Right hindlimb (tissue), 1 donor: ENCODE results near the gene HLCS.
A peak's percentile ranks its signal among the peaks of the same experiment; 100 is the strongest.

Source experiments
- DNase-seq: peaks from one replicate; pipeline ENCODE4 v3.0.0-alpha.2; 2018

HLCS gene

DNA sequence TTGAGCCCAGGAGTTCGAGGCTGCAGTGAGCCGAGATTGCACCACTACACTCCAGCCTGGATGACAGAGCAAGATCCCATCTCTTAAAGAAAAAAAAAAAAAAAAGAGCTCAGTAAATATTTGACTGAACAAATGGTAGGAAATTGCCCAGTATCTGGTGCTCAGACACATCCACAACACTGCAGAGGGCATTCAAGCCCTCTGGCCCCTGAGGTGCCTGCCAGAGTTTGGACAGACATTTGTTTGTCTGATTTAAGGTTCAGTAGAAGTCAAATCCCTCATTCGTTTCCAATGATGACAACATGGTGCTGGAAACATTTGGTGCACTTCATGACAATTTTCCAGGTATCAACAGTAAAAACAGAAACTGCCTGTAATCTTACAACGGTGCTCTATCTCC, 86.6 kb downstream of the HLCS start:
- no peak for DNase-seq

- DNase-seq = no peak
Observed at GRCh38 chr21:36877741-36878140, 88.7 kb downstream of the HLCS start.

- DNase-seq = no peak
Observed at GRCh38 chr21:36874665-36875064, 91.8 kb downstream of the HLCS start.

GRCh38 chr21:36873513-36873912, 93.0 kb downstream of the HLCS start:
- DNase-seq = no peak

DNA sequence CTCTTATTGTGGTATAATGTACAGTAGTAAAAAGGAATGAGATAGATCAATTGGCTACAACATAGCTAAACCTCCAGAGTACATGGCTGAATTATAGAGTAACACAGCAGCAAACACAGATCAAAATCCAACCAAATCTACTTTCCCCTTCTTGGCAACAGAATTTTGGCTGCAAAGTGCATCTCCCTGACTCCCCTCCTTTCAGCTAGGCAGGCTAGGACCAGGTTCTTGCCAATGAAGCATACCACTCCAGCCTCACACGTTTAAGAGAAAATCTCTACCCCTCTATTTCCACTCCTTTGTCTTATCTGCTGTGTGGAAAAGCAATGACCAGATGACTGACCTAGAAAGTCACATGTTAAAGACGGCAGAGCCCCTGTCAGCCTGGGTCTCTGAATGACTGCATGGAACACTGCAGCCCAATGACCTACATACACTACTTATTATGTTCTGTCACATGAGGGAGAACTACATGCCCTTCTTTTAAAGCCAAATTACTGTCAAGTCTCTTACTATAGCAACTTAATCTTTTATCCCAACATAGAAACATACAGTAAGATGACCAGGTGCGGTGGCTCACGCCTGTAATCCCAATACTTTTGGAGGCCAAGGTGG, 99.1 kb downstream of the HLCS start:
- DNase-seq = no peak

GRCh38 chr21:36866419-36866818, 100.0 kb downstream of the HLCS start:
- no peak for DNase-seq

DNA sequence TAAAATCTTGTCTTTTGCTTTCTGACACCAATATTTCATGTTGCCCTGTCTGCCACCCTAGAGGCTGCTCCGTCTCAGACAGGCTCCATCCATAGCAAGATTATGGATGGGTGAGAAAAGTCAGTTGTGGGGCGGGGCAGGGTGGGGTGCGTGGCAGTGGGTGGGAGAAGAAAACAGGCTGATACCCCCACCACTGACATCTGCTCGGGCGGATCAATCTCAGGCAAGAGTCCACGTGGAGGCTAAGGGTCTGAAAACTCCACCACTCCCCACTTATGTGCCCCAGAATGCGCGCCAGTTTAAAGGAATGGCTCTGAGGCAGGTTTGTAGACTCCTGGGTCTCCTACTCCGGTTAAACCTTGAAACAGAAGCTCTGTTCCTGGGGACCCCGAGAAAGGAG, 101.5 kb downstream of the HLCS start:
- no peak for DNase-seq

DNA sequence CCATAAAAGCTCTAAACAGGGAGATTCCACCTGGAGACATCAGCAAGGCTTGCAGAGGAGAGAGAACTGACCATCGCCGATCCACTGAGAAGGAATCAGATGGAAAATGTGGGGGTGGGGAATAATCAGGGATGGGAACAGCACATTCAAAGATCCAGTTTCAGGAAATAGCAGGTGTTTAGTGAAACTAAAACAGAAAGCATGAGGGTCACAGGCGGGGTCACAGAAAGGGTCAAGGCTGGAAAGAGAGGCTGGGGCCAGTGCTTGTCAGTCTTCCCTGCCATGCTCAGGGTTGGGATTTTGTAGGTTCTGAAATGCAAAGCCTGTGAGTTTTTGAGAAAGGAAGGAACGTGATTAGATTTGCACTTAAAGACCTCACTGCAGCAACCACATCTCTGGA, 103.2 kb downstream of the HLCS start:
- DNase-seq = no peak

DNA sequence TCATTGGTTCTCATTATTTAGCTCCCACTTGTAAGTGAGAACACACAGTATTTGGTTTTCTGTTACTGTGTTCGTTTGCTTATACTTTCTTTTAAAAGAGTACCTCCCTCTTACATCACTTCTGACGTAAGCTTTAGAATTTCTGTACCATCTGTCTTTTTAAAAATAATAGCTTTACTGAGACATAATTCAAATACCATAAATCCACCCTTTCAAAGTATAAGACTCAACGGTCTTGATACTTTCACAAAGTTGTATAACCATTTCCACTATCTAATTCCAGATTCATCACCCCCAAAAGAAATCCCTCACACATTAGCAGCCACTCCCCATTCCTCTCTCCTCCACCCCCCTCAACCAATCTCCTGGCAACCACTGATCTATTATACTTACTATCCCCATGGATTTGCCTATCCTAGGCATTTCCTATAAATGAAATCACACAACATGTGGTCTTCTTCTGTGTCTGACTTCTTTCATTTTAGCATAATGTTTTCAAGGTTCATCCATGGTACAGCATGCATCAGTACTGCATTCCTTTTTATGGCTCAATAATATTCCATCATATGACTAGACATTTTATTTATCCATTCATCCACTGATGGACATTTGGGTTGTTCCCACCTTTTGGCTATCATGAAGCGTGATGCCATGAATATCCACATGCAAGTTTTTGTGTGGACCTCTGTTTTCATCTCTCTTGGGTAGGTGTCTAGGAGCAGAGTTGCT, 104.7 kb downstream of the HLCS start:
- no peak for DNase-seq

GRCh38 chr21:36860736-36861594, 105.5 kb downstream of the HLCS start:
- DNase-seq = no peak

DNA sequence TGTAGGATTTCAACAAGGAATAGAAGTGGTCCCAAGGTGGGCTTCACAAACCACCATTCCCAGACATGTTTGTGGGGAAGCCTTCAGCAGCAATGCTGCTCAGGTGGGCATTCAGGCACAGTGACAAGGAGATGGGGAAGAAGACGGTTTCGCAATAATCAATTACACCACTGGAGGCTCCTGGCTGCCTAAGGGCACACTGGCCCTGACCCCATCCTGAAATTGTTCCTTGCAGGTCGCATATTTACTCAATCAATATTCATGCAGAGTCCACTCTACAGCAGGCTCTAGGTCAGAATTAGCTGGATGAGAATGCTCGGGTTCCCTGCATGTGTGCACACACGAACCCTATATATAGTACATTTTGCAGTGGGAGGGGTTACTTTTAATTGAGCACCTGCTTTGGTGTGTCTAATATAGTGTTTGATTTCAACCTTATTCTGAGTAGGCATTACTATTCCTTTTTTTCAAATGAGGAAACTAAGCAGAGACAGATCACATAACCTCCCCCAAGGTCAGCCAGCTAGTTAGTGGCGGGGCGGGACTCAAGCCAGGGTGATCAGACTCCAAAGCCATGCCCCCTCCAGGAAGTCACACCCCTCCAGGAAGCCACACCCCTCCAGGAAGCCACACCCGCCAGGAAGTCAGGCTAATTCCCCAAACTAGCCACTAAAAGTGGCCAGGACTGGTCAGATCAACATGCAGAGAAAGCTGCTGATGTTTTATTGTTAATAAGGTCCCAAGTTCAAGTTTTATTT, 106.5 kb downstream of the HLCS start:
- DNase-seq = peak; percentile 58

DNA sequence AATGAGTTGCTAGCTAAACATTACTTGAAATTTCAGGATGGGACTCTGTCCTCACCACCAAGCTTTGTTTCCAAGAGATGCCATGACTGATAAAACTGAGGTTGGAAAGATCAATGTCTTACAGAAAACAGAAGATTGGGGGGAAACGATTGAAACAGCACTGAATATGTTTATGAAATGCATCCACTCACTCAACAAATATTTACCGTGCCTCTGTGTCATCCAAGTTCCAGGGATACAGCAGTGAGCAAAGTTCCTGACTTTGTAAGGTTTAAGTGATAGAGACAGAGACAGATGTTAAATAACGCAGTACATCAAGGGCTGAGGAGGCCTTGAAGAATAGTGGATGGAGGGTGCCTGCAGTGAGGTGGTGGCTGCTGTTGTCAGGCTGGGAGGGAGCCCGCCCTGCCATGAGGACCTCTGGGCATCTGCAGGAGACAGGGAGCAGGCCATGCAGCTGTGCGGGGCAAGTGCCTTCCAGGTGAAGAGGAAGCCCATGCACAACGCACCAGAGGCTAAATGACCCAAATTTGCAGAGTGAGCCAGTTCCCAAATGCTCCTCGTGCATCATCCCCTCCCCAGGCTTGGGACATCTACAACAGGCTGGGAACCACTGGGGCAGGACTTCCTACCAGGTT, 108.0 kb downstream of the HLCS start:
- no peak for DNase-seq

- no peak for DNase-seq
Observed at GRCh38 chr21:36856643-36857042, 109.8 kb downstream of the HLCS start.

- peak; percentile 49 for DNase-seq
Observed at GRCh38 chr21:36854391-36854790, 112.1 kb downstream of the HLCS start.

DNA sequence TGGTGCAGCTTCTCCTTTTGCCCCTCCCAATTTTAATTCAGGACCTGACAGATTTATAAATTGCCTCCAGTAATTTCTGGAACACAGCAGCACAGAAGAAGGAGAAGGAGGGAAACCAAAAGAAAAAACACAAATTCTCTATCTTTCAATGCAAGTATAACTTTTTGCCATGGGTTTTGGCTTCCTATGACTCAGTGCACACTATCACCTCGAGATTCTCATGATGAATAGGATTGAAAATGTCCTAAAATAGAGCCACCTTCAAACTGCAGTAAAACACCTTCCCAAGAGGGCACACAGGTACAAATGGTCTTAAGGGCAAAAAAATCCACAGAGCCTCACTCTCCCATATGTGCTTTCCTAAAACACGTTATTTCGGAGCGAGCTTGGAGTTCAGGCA, 113.6 kb downstream of the HLCS start:
- DNase-seq = no peak

DNA sequence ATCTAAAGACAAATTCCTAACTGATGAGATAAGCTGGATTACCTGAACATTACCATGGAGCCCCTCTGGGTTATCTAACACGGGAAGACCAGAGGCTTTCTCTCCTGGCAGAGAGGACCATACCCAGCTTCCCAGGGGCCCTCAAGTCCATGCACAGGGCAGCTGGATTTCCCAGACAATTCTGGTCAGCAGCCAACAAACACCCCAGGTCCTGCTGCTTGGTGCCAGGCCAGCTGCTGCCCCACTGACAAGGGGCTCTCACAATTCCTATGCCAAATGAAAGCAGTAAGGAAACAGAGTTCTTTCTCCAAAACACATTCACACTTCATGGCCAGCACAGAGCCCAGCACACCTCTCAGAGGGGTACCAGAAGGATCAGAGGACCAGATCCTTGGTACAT, 114.2 kb downstream of the HLCS start:
- DNase-seq = peak; percentile 38

DNA sequence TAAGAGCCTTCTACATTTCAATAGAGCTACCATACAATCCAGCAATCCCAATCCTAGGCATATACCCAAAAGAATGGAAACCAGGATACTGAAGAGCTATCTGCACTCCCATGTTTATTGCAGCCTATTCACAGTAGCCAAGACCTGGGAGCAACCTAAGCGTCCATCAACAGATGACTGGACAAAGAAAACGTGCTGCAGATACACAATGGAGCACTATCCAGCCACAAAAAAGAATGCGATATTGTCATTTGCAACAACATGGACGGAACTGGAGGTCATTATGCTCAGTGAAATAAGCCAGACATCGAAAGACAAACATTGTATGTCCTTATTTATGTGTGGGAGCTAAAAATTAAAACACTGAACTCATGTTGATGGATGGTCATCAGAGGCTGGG, 115.3 kb downstream of the HLCS start:
- no peak for DNase-seq

GRCh38 chr21:36850372-36850771, 116.1 kb downstream of the HLCS start:
- no peak for DNase-seq

DNA sequence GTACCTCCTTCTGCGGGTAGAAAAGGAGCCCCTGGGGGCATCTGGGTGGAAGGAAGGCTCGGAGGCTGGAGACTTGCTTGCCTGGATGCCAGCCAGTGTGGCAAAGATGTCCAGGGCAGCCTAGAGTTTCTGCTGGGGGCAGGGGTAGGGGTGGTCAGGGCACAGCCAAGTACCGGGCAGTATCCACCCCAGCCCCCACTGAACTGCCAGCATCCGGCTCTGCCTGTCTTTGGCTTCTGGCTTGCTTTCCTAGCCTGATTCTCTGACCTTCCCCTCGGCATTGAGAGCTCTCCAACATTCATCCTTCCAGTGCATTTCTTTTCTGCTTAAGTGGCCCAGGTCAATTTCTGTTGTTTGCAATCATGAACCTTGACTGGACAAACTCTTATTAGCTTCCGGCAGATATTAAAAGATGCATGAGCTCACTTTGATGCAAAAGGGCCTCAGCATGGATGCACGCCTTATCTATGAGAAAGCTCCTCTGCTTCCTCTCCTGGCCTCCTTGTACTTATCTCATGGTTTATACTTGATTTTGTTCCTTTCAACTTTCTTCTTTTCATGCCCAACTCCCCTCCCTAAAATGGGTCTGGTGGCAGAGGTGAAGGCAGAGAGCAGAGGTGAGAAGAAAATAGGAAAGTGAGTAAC, 116.9 kb downstream of the HLCS start:
- no peak for DNase-seq

DNA sequence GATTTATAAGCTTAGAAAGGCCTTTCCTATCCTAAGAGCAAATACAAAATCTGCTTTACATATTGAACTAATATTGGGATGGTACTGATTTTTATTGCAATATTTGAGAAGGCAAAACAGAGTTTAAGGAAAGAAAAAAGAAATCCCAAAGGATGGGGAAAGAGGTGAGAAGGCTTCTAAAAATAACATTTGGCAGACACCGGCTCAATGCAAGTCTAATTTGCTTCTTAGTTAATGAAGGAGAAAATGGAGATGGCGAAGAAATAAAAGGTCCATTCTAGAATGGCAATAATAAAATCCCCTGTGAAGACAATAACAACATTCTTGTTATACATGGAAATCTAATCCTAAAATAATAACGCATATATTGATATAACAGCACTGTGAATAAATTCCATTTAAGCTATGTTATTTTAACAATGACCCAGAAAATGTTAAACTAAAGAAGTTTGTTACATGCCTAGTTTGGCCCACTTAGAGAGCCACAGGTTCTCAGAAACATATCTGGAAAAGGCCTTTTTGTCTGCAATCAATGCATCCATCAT, 117.7 kb downstream of the HLCS start:
- DNase-seq = no peak

DNA sequence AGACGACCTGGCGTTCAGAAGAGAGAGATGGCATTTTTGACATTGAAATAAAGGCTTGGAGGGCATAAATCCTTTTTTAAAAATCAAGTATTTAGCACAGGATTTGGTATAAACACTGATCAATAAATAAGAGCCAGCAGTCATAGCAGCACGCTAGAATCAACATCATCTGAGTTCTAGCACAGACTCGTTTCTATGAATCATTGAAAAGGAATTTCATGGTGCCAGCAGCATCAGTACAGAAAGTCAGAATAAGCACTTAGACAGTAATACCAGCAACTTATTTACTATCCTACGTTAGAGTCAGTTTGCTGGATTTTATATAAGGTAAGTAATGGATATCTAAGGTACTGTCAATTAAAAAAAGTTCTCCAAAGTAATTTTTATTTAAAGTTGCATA, 119.3 kb downstream of the HLCS start:
- DNase-seq = no peak

- DNase-seq = no peak
Observed at GRCh38 chr21:36846631-36847030, 119.8 kb downstream of the HLCS start.
